Activated CD4-positive, alpha-beta memory T cell treated with anti-CD3 and anti-CD28 coated beads for 36 hours (primary cell): ENCODE data around the gene PACRG. TPM values are rescaled to one million over a fixed set of nuclear protein-coding genes. Genes with fewer than 3 reads are reported as not detected.

Experiments used
- CTCF ChIA-PET: fragments of 350-600 bp; sonication (Branson Sonifier 250); formaldehyde crosslinking; loops from one replicate; lab custom pipeline; 2021; ENCODE audit warnings: antibody characterized with exemption, inconsistent platforms; lab: Charles Lee
- POLR2A ChIA-PET: fragments of 350-600 bp; sonication (Branson Sonifier 250); formaldehyde crosslinking; loops from one replicate; lab custom pipeline; 2021; ENCODE audit warnings: antibody characterized with exemption; lab: Charles Lee
- DNase-seq: peaks from one replicate; pipeline ENCODE4 v3.0.0-alpha.2; 2020
- H3K27ac Mint-ChIP-seq: one replicate; pipeline ENCODE4 v1.8.0; 2021; ENCODE audit warnings: mixed read lengths
- H3K27me3 Mint-ChIP-seq: one replicate; pipeline ENCODE4 v1.8.0; 2021; ENCODE audit warnings: mixed read lengths
- H3K36me3 Mint-ChIP-seq: one replicate; pipeline ENCODE4 v1.8.0; 2021; ENCODE audit warnings: mixed read lengths
- H3K4me1 Mint-ChIP-seq: one replicate; pipeline ENCODE4 v1.8.0; 2021; ENCODE audit warnings: low read depth, mixed read lengths
- H3K4me3 Mint-ChIP-seq: one replicate; pipeline ENCODE4 v1.8.0; 2021; ENCODE audit warnings: mild to moderate bottlenecking, mixed read lengths
- H3K9me3 Mint-ChIP-seq: one replicate; pipeline ENCODE4 v1.8.0; 2021; ENCODE audit warnings: mixed read lengths
- intact Hi-C: fragments of 100-400 bp; cut with micrococcal nuclease; formaldehyde crosslinking; loops from one replicate; pipeline ENCODE4 v1.15.1; 2023
- total RNA-seq, 2 experiments: library from RNA; stranded (reverse); gene quantifications; one replicate each; pipeline ENCODE4 v1.2.3, GENCODE V29; 2021

PACRG gene
- total RNA-seq, 2 experiments from 2014 or later = not detected

DNA sequence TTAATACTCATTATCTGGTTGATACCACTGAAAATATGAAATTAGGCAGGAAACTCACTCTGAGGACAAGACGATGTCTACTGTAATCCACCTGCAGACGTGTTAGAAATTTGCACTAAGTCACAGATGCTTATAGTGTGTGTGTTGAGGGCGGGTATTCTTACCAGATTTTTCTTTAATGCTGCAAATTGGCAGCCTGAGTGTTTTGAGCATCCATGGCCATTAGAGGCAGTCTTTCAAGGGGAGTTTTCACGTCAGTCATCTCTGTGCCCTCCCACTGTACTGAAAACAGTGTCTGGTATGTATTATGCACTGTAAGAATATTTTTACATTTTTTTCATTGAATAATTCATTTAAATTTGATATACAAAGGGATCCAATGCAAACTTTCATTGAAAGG is 420.2 kb downstream of the PACRG start:
- no peak for DNase-seq
- peaks cover 11% of the 10 kb centered on the region for H3K27me3 Mint-ChIP-seq
- no peak overlapping the region for H3K4me3 Mint-ChIP-seq
- intact Hi-C loops = no loop called here
- POLR2A ChIA-PET = no interaction called here
- H3K9me3 Mint-ChIP-seq = no peaks in the 10 kb centered on the region
- no peaks in the 10 kb centered on the region for H3K4me1 Mint-ChIP-seq
- CTCF ChIA-PET = no interaction called here
- H3K36me3 Mint-ChIP-seq = no peaks in the 10 kb centered on the region
- H3K27ac Mint-ChIP-seq = no peak overlapping the region

DNA sequence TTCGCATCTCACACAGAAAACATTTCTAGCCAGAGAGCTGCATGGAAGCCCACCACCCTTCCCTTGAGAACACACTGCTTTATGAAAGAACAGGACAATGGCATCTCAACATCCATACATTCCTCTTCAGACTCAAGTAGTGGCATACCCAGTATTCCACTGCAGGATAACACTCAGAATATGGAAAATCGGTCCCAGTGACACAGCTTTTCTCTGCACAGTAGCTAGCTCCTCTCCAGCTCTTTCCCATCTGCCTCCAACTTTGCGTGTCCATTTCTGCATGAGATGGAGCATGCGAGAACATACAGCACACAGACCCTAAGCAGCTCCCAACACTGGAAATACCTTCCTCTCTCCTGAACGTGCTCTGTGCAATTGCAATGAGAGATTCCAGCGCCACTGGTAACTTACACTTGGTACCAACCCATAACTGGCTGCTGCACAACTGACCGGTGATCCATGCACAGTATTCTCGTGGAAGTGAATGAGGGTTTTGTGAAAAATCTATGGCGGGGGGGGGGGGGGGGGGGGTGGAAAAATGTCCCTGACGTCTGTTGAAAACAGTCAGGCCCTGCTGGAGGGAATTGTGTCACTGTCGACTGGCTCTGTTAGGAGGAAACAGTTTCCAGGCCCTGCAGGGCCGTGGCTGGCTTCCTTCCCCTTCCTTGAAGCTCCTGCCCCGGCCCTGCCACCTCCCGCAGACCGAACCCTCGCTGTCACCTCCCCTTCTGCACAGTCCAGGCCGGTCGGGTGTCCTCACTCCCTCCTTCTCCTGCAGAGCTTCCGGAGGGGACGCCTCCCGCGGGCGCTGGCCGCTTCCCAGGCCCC is 420.9 kb downstream of the PACRG start:
- ChIA-PET POLR2A (no interaction called here), CTCF (no interaction called here)
- Mint-ChIP-seq H3K4me3 (no peak overlapping the region), H3K27me3 (peaks cover 11% of the 10 kb centered on the region), H3K36me3 (no peaks in the 10 kb centered on the region), H3K27ac (no peak overlapping the region), H3K4me1 (no peaks in the 10 kb centered on the region), H3K9me3 (no peaks in the 10 kb centered on the region)
- no peak for DNase-seq
- intact Hi-C loops = no loop called here

DNA sequence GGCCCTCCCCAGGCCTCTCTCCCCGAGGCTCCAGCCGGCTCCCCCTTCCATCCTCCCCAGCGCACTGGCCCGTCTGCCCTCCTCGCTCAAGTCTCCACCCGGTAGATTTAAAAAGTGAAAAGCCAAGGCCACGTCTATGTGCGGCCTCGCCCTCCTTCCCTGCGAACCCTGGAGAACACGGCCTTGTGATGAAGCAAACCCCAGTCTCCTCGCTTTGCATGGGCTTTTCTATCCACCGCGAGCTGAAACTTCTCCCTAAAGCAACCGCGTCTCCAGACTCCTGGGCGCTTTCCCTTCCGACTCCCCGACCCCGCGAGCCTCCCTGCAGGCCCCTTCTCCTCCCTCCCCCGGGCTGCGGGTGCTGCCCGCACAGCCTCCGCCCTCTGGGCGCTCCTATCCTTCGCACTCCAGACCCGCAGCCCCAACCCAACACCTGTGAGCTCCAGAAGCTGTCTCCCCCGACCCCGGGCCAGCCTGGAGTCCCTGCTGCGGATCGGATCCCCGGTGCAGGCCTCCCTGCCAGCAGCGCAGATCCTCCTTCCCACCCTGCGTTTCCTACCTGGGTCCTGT is 421.6 kb downstream of the PACRG start:
- H3K36me3 Mint-ChIP-seq = no peaks in the 10 kb centered on the region
- no peak overlapping the region for H3K27ac Mint-ChIP-seq
- ChIA-PET CTCF (no interaction called here), POLR2A (no interaction called here)
- no peak for DNase-seq
- H3K4me3 Mint-ChIP-seq = no peak overlapping the region
- no peaks in the 10 kb centered on the region for H3K4me1 Mint-ChIP-seq
- H3K27me3 Mint-ChIP-seq = peaks cover 11% of the 10 kb centered on the region
- H3K9me3 Mint-ChIP-seq = no peaks in the 10 kb centered on the region
- intact Hi-C loops = no loop called here

DNA sequence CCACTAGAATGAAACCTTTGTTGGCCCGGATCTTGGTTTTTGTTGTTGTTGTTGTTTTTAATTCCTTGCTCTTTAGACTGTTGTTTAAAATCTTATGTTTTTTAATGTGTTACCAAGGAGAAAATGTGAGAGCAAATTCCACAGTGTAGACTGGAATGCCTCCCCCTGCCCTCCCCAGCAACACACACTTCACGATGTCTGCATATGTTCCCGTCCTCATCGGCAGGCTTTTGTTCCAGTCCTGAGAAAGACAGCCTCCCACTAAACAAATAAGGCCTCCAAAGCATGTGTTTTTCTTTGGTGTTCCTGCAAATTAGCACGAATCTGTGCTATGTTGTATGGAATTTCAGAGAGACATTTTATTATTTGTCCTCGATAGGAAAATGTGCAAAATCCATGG is 423.4 kb downstream of the PACRG start:
- POLR2A ChIA-PET = no interaction called here
- CTCF ChIA-PET = no interaction called here
- H3K4me3 Mint-ChIP-seq = no peak overlapping the region
- no peaks in the 10 kb centered on the region for H3K36me3 Mint-ChIP-seq
- H3K27me3 Mint-ChIP-seq = peaks cover 11% of the 10 kb centered on the region
- no peak for DNase-seq
- H3K4me1 Mint-ChIP-seq = no peaks in the 10 kb centered on the region
- H3K9me3 Mint-ChIP-seq = no peaks in the 10 kb centered on the region
- intact Hi-C loops = no loop called here
- no peak overlapping the region for H3K27ac Mint-ChIP-seq

DNA sequence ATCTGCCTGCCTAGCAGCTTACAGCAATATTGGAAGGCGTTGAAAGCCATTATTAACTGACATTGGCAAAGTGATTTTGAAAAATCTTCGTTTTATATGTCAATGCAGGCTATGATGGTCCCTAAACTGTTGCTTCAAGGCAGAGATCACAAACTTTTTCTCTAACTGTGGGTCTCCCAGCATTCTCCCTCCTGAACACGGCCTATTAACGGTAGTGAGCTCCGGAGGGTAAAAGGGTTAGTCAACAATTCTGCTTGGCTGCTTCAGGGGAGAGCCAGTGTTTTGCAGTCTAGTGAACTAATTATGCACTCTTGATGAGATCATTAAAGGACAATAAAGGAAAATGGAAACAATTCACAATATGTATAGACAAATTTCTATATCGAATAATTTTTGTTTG is 424.9 kb downstream of the PACRG start:
- Mint-ChIP-seq H3K27me3 (peaks cover 11% of the 10 kb centered on the region), H3K9me3 (no peaks in the 10 kb centered on the region)
- intact Hi-C loops = no loop called here

DNA sequence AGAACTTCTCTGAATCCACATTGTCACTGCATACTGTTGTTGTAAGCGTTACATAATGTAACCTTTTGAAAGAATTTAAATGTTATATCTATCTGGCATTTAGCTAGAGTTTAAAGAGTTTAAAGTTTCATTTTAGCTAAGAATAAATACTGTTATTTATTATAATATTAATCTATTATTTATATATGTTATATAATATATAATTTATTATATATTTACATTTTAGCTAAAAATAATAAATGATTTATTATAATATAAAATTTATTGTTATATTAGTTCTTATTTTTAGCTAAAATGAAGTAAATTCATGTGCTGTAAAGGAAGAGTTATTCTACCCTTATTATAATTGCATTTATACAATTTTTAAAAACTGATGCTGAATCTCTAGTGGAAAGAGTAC is 431.3 kb downstream of the PACRG start:
- H3K36me3 Mint-ChIP-seq = no peaks in the 10 kb centered on the region
- DNase-seq = no peak
- ChIA-PET POLR2A (no interaction called here), CTCF (interaction anchor here (1.4 to 1.8 kb wide), 2 partner anchors 8 to 12 kb away, joined by 5 to 6 read pairs; no protein-coding TSS in a partner anchor)
- no peak overlapping the region for H3K4me3 Mint-ChIP-seq
- intact Hi-C loops = no loop called here
- H3K27ac Mint-ChIP-seq = no peak overlapping the region
- H3K4me1 Mint-ChIP-seq = no peaks in the 10 kb centered on the region
- no peaks in the 10 kb centered on the region for H3K9me3 Mint-ChIP-seq
- peaks cover 3% of the 10 kb centered on the region for H3K27me3 Mint-ChIP-seq

More for the DNA sequence above, 424.9 kb downstream of the PACRG start:
- no peak overlapping the region for H3K4me3 Mint-ChIP-seq
- CTCF ChIA-PET = no interaction called here
- POLR2A ChIA-PET = no interaction called here
- no peaks in the 10 kb centered on the region for H3K36me3 Mint-ChIP-seq
- H3K4me1 Mint-ChIP-seq = no peaks in the 10 kb centered on the region
- H3K27ac Mint-ChIP-seq = no peak overlapping the region
- DNase-seq = no peak

DNA sequence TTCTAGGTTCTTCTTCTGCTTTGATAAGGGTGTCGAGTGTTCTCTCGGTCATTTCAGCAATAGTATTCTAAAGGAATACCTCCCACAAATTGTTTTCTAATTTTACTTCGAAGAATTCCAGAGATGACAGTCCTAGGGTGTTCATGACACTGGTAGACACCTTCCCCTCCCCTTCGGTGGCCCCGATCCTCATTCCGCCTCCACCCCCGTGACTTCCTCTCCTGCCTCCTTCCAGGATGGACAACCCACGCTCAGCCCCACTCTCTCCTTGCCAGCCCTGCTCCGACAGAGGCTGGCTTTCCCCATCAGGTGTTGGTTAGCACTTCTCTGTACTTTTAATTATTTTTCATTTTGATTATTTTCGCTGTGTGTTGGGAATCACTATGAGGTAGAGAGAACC is 431.9 kb downstream of the PACRG start:
- Mint-ChIP-seq H3K27ac (no peak overlapping the region), H3K4me3 (no peak overlapping the region), H3K36me3 (no peaks in the 10 kb centered on the region), H3K27me3 (peaks cover 3% of the 10 kb centered on the region), H3K4me1 (no peaks in the 10 kb centered on the region), H3K9me3 (no peaks in the 10 kb centered on the region)
- ChIA-PET POLR2A (no interaction called here), CTCF (interaction anchor here (1.4 to 1.8 kb wide), 2 partner anchors 8 to 11 kb away, joined by 5 to 6 read pairs; no protein-coding TSS in a partner anchor)
- intact Hi-C loops = no loop called here
- DNase-seq = no peak

DNA sequence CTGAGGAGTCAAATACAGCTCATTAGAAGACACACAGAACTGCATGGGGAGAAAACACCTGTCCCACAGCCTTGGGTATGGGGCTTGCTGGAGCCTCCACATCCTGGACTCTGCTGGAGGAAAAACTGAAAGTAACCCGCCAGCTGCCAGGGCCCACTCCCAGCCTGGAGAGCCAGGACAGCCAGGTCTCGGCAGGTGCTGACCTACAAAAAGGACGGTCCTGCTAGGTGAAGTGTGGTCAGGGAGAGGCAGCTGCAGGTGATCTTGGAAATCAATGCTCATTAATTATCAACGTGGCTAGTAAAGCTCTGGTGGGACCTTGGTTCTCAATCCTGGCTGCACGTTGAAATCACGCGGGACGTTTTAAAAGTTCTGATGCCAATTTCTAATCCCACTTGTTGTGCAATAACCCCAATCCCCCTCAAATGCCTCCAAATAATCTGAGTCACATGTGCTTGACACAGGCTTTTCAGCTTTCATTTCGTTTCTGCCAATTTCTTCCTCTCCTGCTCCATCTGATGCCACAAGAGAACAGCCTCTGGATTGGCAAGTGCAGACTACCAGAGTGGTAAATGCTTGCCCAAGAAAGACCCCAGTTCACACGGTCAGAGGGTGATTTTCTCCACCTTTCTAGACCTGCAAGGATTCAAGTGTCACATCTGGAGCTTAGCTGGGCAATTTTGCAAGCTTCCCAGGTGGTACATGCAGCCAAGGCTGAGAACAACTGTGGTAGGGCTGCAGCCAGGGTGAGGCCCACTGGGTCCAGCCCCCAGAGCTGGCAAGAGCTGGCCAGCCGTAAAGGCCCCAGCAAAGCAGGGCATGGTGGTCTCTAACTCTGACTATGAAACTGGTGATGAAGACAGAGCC is 434.5 kb downstream of the PACRG start:
- Mint-ChIP-seq H3K9me3 (no peaks in the 10 kb centered on the region), H3K27me3 (peaks cover 3% of the 10 kb centered on the region), H3K4me3 (no peak overlapping the region), H3K36me3 (no peaks in the 10 kb centered on the region), H3K27ac (no peak overlapping the region), H3K4me1 (no peaks in the 10 kb centered on the region)
- POLR2A ChIA-PET = no interaction called here
- no peak for DNase-seq
- CTCF ChIA-PET = no interaction called here
- intact Hi-C loops = no loop called here

DNA sequence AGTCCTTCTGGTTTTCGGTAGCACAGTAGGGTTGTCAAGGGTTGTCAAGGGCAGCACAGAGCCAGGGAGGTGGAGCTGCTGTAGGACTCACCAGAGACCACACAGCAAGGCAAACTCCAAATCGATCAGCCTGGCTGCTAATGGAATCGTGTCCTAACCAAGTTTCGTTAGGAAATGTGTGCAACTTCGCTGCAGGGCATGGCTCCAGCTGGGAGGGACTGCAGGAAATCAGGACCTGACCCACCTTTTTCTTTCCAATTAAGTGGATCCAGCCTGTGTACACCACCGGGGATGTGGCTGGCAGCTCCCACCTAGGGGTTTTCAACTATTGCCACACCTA is 435.1 kb downstream of the PACRG start:
- no peak for DNase-seq
- no peaks in the 10 kb centered on the region for H3K36me3 Mint-ChIP-seq
- POLR2A ChIA-PET = no interaction called here
- CTCF ChIA-PET = no interaction called here
- intact Hi-C loops = no loop called here
- H3K4me1 Mint-ChIP-seq = no peaks in the 10 kb centered on the region
- no peak overlapping the region for H3K27ac Mint-ChIP-seq
- no peaks in the 10 kb centered on the region for H3K9me3 Mint-ChIP-seq
- peaks cover 3% of the 10 kb centered on the region for H3K27me3 Mint-ChIP-seq
- no peak overlapping the region for H3K4me3 Mint-ChIP-seq

DNA sequence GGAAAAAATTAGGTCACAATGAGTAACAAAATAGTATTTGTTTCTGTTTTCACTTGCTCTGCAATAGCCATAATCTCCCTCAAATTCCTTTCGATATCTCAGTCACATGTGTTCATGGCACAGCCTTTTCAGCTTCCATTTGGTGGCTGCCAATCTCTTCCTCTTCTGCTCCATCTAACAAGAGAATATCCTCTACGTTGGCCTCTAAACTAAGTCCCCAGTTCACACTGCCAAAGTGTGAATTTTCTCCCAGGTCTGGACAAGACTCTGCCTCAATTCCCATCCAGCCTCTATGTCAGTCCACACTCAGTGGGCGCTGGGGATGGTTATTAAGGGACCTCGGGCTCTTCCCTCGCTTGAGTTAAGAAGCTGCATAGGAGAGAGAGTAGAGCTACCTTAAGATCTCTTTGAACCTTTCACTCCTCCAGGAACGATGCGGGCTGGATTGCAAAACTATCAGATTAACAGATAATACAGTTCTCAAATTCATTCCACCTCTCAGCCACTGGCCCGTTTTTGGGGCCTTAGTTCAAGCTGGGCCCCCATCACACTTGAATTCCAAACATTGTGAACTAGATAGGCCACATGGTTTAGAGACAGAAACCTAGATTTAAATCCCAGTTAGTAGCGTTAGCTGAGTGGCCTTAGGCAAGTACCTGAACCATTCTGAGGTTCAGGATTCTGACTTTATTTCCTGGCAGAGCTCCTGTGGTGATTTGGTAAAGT is 436.6 kb downstream of the PACRG start:
- no peak for DNase-seq
- no peak overlapping the region for H3K4me3 Mint-ChIP-seq
- POLR2A ChIA-PET = no interaction called here
- no peaks in the 10 kb centered on the region for H3K36me3 Mint-ChIP-seq
- H3K27me3 Mint-ChIP-seq = peaks cover 6% of the 10 kb centered on the region
- no peaks in the 10 kb centered on the region for H3K9me3 Mint-ChIP-seq
- H3K27ac Mint-ChIP-seq = no peak overlapping the region
- intact Hi-C loops = no loop called here
- CTCF ChIA-PET = interaction anchor here (0.6 kb wide), 1 partner anchor 1297 kb away, joined by 3 read pairs; no protein-coding TSS in a partner anchor
- H3K4me1 Mint-ChIP-seq = no peaks in the 10 kb centered on the region

DNA sequence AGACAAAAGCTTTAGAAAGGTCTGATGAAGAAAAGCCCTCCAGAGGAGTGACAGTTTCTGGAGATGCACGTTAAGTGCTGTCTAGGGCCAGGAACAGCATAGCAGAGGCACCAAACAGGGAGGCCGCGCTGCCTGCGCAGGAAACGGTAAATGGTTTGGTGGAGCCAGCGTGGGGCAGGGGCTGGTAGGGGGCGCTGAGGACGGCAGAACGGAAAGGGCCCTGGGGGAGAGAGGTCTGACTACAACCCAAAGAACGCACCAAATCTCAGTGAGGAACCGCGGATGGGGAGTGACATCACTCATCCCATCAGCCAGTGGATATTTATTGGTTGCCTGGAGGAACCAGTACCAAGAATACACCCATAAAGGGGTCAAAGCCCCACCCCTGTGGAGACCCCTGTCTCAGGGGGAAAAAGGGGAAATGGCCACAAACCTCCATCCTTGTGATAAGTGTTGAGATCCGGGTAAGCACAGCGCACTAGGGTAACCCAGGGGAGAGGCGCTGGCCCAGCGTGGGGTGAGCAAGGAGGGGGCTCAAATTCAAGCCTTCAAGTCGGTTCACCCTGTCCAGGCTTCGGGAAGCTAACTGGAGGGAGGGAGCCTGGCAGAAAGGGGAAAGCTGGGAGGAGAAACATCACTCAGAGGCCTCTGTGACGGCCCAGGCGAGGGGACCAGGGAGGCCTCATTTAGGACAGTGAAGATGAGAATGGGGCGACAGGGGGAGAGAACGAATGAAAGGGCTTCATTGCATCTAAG is 437.6 kb downstream of the PACRG start:
- CTCF ChIA-PET = interaction anchor here (0.6 kb wide), 1 partner anchor 1298 kb away, joined by 3 read pairs; no protein-coding TSS in a partner anchor
- no peak for DNase-seq
- H3K27ac Mint-ChIP-seq = no peak overlapping the region
- no peaks in the 10 kb centered on the region for H3K36me3 Mint-ChIP-seq
- H3K27me3 Mint-ChIP-seq = peaks cover 7% of the 10 kb centered on the region
- no peaks in the 10 kb centered on the region for H3K9me3 Mint-ChIP-seq
- POLR2A ChIA-PET = no interaction called here
- intact Hi-C loops = no loop called here
- H3K4me1 Mint-ChIP-seq = no peaks in the 10 kb centered on the region
- no peak overlapping the region for H3K4me3 Mint-ChIP-seq
